H1 (cell line): ENCODE data around the gene DYNC2H1. TPM values are rescaled to one million over a fixed set of nuclear protein-coding genes. Genes with fewer than 3 reads are reported as not detected.

ENCODE experiments used
- CTCF ChIA-PET: fragments of 300-600 bp; sonication (Branson Sonifier 250); formaldehyde crosslinking; loops from one replicate; lab custom pipeline; 2021; ENCODE audit not compliant: partially characterized antibody; lab: Charles Lee
- POLR2A ChIA-PET: fragments of 300-600 bp; sonication (Branson Sonifier 250); formaldehyde crosslinking; loops from one replicate; lab custom pipeline; 2021; ENCODE audit warnings: inconsistent platforms; ENCODE audit not compliant: partially characterized antibody; lab: Charles Lee
- DNase-seq, 2 experiments: peaks; one replicate each; pipeline versions ENCODE4 v3.0.0 to v3.0.0-alpha.2; 2010 to 2022; ENCODE audit warnings: low spot score in 2 of 2, low read depth in 1 of 2, mixed read lengths in 1 of 2
- FAIRE-seq: peaks from 2 replicates; lab custom pipeline; 2011; peaks lifted over from hg19 to GRCh38; lab: Jason Lieb, UNC
- H2AFZ ChIP-seq: 2 replicates; pipeline ENCODE4 v1.8.1; 2012; ENCODE audit warnings: low read length, inconsistent platforms
- H2AK5ac ChIP-seq: 2 replicates; pipeline ENCODE4 v1.6.1; 2013; ENCODE audit warnings: low read depth, low read length
- H2BK120ac ChIP-seq: replicated peaks from 2 replicates; pipeline ENCODE3; 2013; ENCODE audit warnings: low read depth, low read length, inconsistent platforms
- H2BK12ac ChIP-seq: 2 replicates; pipeline ENCODE4 v1.6.1; 2013; ENCODE audit warnings: low read depth, low read length
- H2BK15ac ChIP-seq: 2 replicates; pipeline ENCODE4 v1.6.1; 2013; ENCODE audit warnings: low read length
- H2BK20ac ChIP-seq: 2 replicates; pipeline ENCODE4 v1.6.1; 2013; ENCODE audit warnings: low read length
- H2BK5ac ChIP-seq: 2 replicates; pipeline ENCODE4 v1.6.1; 2013; ENCODE audit warnings: low read depth, low read length
- H3K14ac ChIP-seq: 2 replicates; pipeline ENCODE4 v1.6.1; 2013; ENCODE audit warnings: inconsistent platforms; ENCODE audit not compliant: insufficient read length
- H3K18ac ChIP-seq: 2 replicates; pipeline ENCODE4 v1.6.1; 2013; ENCODE audit warnings: low read length; ENCODE audit errors: extremely low read depth
- H3K23ac ChIP-seq: 2 replicates; pipeline ENCODE4 v1.6.1; 2013; ENCODE audit warnings: inconsistent platforms; ENCODE audit not compliant: insufficient read length
- H3K23me2 ChIP-seq: 2 replicates; pipeline ENCODE4 v1.6.1; 2013; ENCODE audit warnings: low read depth, low read length
- H3K27ac ChIP-seq: 2 replicates; pipeline ENCODE4 v1.6.1; 2011; ENCODE audit warnings: low read depth, low read length, inconsistent platforms
- H3K27me3 ChIP-seq, 4 experiments: replicated peaks in 1 of 4; 1 replicate in 1 of 4; 2 replicates in 3 of 4; pipeline versions ENCODE4 v1.6.1 to v1.8.1; 2011 to 2013; ENCODE audit warnings: low read length in 3 of 4, mild to moderate bottlenecking in 3 of 4, inconsistent platforms in 2 of 4, mixed read lengths in 2 of 4, moderate library complexity in 1 of 4; ENCODE audit not compliant: control insufficient read depth in 3 of 4, insufficient read depth in 3 of 4; ENCODE audit errors: extremely low read depth in 1 of 4
- H3K36me3 ChIP-seq, 4 experiments: 2 replicates each; pipeline versions ENCODE4 v1.6.1 to v1.8.1; 2011 to 2013; ENCODE audit warnings: mild to moderate bottlenecking in 4 of 4, low read length in 3 of 4, moderate library complexity in 2 of 4, control low read depth in 1 of 4, inconsistent platforms in 1 of 4; ENCODE audit not compliant: insufficient read depth in 4 of 4, control insufficient read depth in 2 of 4
- H3K4ac ChIP-seq: replicated peaks from 2 replicates; pipeline ENCODE3; 2013; ENCODE audit warnings: low read length, low read depth, mixed read lengths, inconsistent platforms; ENCODE audit not compliant: insufficient read length
- H3K4me1 ChIP-seq, 4 experiments: replicated peaks in 1 of 4; 1 replicate in 1 of 4; 2 replicates in 3 of 4; pipeline versions ENCODE4 v1.6.1 to v1.8.1; 2011 to 2013; ENCODE audit warnings: low read length in 3 of 4, inconsistent platforms in 2 of 4, mixed read lengths in 1 of 4; ENCODE audit not compliant: insufficient read depth in 4 of 4, control insufficient read depth in 3 of 4
- H3K4me2 ChIP-seq, 2 experiments: 2 replicates each; pipeline versions ENCODE4 v1.6.1 to v1.8.1; 2011 to 2013; ENCODE audit warnings: low read depth in 2 of 2, low read length in 2 of 2, control low read depth in 1 of 2, inconsistent platforms in 1 of 2, mild to moderate bottlenecking in 1 of 2; ENCODE audit not compliant: insufficient read depth in 1 of 2
- H3K4me3 ChIP-seq, 4 experiments: fragments of 200-600, 300-600 bp in 1 of 4; sonication (generic), shearing (Covaris generic), sonication (Bioruptor Twin) in 1 of 4; 2 replicates each; pipeline versions ENCODE4 v1.5.1 to v1.8.1; 2011 to 2016; ENCODE audit warnings: low read length in 4 of 4, low read depth in 3 of 4, control low read depth in 2 of 4, inconsistent platforms in 2 of 4, mild to moderate bottlenecking in 2 of 4, mixed read lengths in 1 of 4, moderate library complexity in 1 of 4; ENCODE audit not compliant: insufficient read depth in 2 of 4; ENCODE audit errors: extremely low read depth in 1 of 4
- H3K56ac ChIP-seq: replicated peaks from 2 replicates; pipeline ENCODE3; 2013; ENCODE audit warnings: low read depth, mild to moderate bottlenecking, mixed read lengths, low read length, inconsistent platforms; ENCODE audit not compliant: insufficient read length
- H3K79me1 ChIP-seq: 2 replicates; pipeline ENCODE4 v1.6.1; 2013; ENCODE audit warnings: low read depth, low read length, control low read depth
- H3K79me2 ChIP-seq, 2 experiments: 2 replicates each; pipeline versions ENCODE4 v1.6.1 to v1.8.1; 2012 to 2013; ENCODE audit warnings: low read length in 2 of 2, mild to moderate bottlenecking in 2 of 2, inconsistent platforms in 1 of 2; ENCODE audit not compliant: insufficient read depth in 2 of 2, control insufficient read depth in 1 of 2
- H3K9ac ChIP-seq, 4 experiments: replicated peaks in 1 of 4; 1 replicate in 1 of 4; 2 replicates in 3 of 4; pipeline versions ENCODE4 v1.6.1 to v1.8.1; 2011 to 2013; ENCODE audit warnings: low read depth in 3 of 4, low read length in 3 of 4, control low read depth in 2 of 4, mild to moderate bottlenecking in 2 of 4, moderate library complexity in 2 of 4, inconsistent platforms in 1 of 4; ENCODE audit errors: extremely low read depth in 1 of 4
- H3K9me3 ChIP-seq, 2 experiments: 2 replicates each; pipeline versions ENCODE4 v1.6.1 to v1.8.1; 2012 to 2013; ENCODE audit warnings: mild to moderate bottlenecking in 2 of 2, moderate library complexity in 2 of 2, control low read depth in 1 of 2, inconsistent platforms in 1 of 2, low read depth in 1 of 2, low read length in 1 of 2, mixed read lengths in 1 of 2; ENCODE audit not compliant: insufficient read depth in 2 of 2
- H4K20me1 ChIP-seq, 2 experiments: replicated peaks in 1 of 2; 2 replicates each; pipeline versions ENCODE3 to v1.8.1; 2011 to 2013; ENCODE audit warnings: inconsistent platforms in 2 of 2, low read length in 2 of 2, mild to moderate bottlenecking in 1 of 2; ENCODE audit not compliant: insufficient read depth in 2 of 2, control insufficient read depth in 1 of 2
- H4K5ac ChIP-seq: 2 replicates; pipeline ENCODE4 v1.6.1; 2013; ENCODE audit warnings: low read length, low read depth, mixed read lengths, inconsistent platforms; ENCODE audit not compliant: insufficient read length
- H4K8ac ChIP-seq: 2 replicates; pipeline ENCODE4 v1.8.0; 2013; ENCODE audit warnings: mild to moderate bottlenecking, moderate library complexity, low read length, inconsistent platforms; ENCODE audit not compliant: insufficient read depth; ENCODE audit errors: extremely low read depth
- H4K91ac ChIP-seq: replicated peaks from 2 replicates; pipeline ENCODE3; 2013; ENCODE audit warnings: low read length, mixed read lengths, inconsistent platforms; ENCODE audit not compliant: insufficient read length
- CHD1 ChIP-seq: IDR thresholded peaks from 2 replicates; pipeline ENCODE4 v1.6.1; 2012; ENCODE audit warnings: low read depth, low read length, improper control_type of control experiment
- TAF7 ChIP-seq: optimal IDR thresholded peaks from 2 replicates; pipeline ENCODE3; 2011; ENCODE audit warnings: low read depth, mild to moderate bottlenecking, inconsistent platforms, low read length, moderate library complexity, borderline replicate concordance
- WGBS, 2 experiments: shearing (Covaris generic) in 1 of 2; methylation state at CpG; one replicate each; pipeline versions ENCODE4 v1.1.6 to v1.1.7; 2013 to 2015; ENCODE audit warnings: low lambda C conversion rate in 2 of 2, mixed read lengths in 2 of 2, inconsistent platforms in 1 of 2, low coverage in 1 of 2, missing lambda C conversion rate in 1 of 2; ENCODE audit not compliant: insufficient replicate concordance in 2 of 2, insufficient coverage in 1 of 2, insufficient read length in 1 of 2; ENCODE audit errors: extremely low coverage in 1 of 2, missing lambda C conversion rate in 1 of 2; 5-methylcytosine and 5-hydroxymethylcytosine counted together
- polyA plus RNA-seq, 7 experiments: library from polyadenylated mRNA; depleted of rRNA in 3 of 7; stranded (reverse) in 5 of 7; unstranded in 2 of 7; fragments of >200 nt in 5 of 7; fragments of 200-250 nt in 2 of 7; gene quantifications; 1 replicate in 5 of 7; 2 replicates in 1 of 7; 4 replicates in 1 of 7; pipeline versions ENCODE4 v1.2.1 to v1.2.3, GENCODE V29; 2011 to 2013; ENCODE audit warnings: missing spikeins in 2 of 7, mixed read lengths in 2 of 7
- total RNA-seq: library from RNA; stranded (reverse); fragmentation: NEBNext Ultra II Directional; extraction: Animal tissue kit (Norgen Biotek cat#: 25700); gene quantifications from 2 replicates; pipeline ENCODE4 v1.2.1, GENCODE V29; 2021

The DYNC2H1 gene
- total and polyA plus RNA-seq, 2 of the 8 experiments (the other 6 are each of a cell fraction or from before 2014, with no cell fraction given), result 6.2 to 12.0 TPM

GRCh38 chr11:103499710-103500340 is 390.6 kb downstream of the DYNC2H1 start:
- Histone ChIP-seq H3K27ac (no peak overlapping the region), H2BK120ac (no peak overlapping the region), H4K91ac (no peak overlapping the region), H4K20me1 (no peaks in the 10 kb centered on the region), H3K18ac (no peak overlapping the region)
- CTCF ChIA-PET, result interaction anchor here (0.6 kb wide), 1 partner anchor 1232 kb away, joined by 3 read pairs; no protein-coding TSS in a partner anchor
- TF ChIP-seq CHD1 (no peak), TAF7 (peak; percentile 41)
- TF ChIP-seq, all 59 proteins: peak for 1
- no peak overlapping the region for H3K4ac ChIP-seq
- H2BK15ac ChIP-seq, result no peak overlapping the region
- H3K56ac ChIP-seq, result no peak overlapping the region
- no peak overlapping the region for H3K14ac ChIP-seq
- H3K23me2 ChIP-seq, result no peaks in the 10 kb centered on the region
- H2AK5ac ChIP-seq, result no peak overlapping the region
- no peak overlapping the region for H3K4me3 ChIP-seq
- DNase-seq (no peak), FAIRE-seq (no peak)
- no peak overlapping the region for H2AFZ ChIP-seq
- H3K4me2 ChIP-seq, result no peak overlapping the region
- no peak overlapping the region for H3K23ac ChIP-seq
- no peak overlapping the region for H2BK20ac ChIP-seq
- H3K4me1 ChIP-seq, result no peaks in the 10 kb centered on the region
- no peak overlapping the region; the same call in 1 of the 2 replicates for H2BK5ac ChIP-seq
- H3K9me3 ChIP-seq, result no peaks in the 10 kb centered on the region
- H4K5ac ChIP-seq, result no peak overlapping the region
- H3K79me2 ChIP-seq, result no peaks in the 10 kb centered on the region
- no peak overlapping the region for H2BK12ac ChIP-seq
- no peak overlapping the region for H3K9ac ChIP-seq
- POLR2A ChIA-PET, result no interaction called here
- no peaks in the 10 kb centered on the region for H3K36me3 ChIP-seq
- H4K8ac ChIP-seq, result no peak overlapping the region
- 78% methylated on average over 3 of the region's 3 CpGs; no CpG with 5 or more reads in 1 of the 2 experiments for WGBS, 2 experiments
- no peaks in the 10 kb centered on the region for H3K27me3 ChIP-seq
- no peaks in the 10 kb centered on the region for H3K79me1 ChIP-seq
